Stimulated activated CD4-positive, alpha-beta T cell treated with anti-CD3 and anti-CD28 coated beads, Interleukin-1b, Interleukin-23, amount 100 ng/mL, for 24 hours (primary cell): Measurements from ENCODE around the gene EMC1.
"Not testable (repeated sequence)": the region's sequence is repeated elsewhere in the genome, so short reads cannot be mapped to it uniquely, and the experiment has no call there.

Experiments used
- DNase-seq, 4 experiments: peaks; one replicate each; pipeline ENCODE4 v3.0.0-alpha.2; 2020; ENCODE audit warnings: low read depth in 4 of 4, low spot score in 1 of 4

The EMC1 gene

DNA sequence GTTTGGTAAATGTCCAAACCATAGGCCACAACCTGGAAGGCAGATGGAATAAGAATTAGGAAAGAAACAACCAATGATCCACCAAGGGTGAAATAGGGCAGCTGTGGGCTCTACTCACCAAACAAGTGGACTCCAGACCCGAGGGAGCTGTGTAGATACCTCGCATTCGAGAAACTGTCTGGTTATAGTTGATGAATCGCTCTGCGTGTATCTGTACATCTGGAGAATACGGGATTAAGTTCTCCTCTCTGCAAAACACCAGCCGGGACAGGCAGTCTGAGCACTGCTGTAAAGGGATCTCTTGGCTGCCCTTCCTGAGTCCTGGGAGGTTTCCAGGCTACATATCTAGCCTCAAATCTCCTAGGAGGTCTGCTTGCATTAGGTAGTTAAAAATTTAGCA lies 31.9 kb downstream of the EMC1 start:
- DNase-seq, result no peak

DNA sequence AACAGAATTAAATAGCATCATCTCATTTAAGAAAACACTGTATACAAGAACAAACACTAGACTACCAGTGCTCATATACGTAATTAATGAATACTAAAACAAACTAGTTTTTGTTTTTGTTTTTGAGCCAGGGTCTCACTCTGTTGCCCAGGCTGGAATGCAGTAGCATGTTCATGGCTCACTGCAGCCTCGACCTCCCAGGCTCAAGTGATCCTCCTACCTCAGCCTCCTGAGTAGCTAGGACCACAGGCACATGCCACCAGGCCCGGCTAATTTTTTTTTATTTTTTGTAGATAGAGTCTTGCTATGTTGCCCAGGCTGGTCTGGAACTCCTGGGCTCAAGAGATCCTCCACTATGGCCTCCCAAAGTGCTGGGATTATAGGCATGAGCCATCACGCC lies 34.7 kb downstream of the EMC1 start:
- DNase-seq, result not testable (repeated sequence)

DNA sequence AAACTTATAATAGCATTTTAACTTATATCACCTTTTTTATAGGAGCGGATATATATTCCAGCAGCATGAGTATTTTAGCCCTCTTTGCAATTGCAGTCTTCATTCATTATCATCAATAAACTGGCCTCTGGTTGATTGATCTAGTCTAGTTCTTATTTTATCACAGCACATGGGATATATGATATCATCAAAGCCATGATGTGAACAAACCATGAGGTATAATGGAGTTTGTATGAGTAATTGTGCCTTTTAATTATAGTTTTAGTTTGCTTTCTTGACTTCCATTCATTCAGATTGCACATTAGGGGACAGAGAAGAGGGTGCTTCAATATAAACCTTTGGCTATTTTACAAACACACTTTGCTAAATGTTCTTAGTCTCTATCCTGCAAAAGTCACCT lies 37.7 kb downstream of the EMC1 start:
- no peak for DNase-seq

DNA sequence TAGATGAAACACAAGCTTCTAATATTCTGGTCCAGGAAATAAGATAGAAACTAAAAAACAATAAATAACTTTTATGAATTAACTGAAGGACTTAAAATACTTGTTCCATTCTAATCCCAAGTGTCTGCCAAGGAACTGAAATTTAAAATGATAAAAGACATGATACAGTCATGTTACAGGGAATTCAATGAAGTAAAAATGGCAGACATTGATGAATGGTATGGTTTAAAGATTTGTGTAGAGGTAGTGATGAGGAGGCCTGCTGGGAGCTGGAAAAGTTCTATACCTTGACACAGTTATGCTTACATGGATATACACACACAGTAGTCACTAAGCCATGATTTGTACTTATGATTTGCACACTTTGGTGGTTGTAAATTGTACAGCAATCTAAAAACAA lies 39.2 kb downstream of the EMC1 start:
- no peak for DNase-seq

- DNase-seq, result no peak
Observed at GRCh38 chr1:19210772-19211549, 40.4 kb downstream of the EMC1 start.

DNA sequence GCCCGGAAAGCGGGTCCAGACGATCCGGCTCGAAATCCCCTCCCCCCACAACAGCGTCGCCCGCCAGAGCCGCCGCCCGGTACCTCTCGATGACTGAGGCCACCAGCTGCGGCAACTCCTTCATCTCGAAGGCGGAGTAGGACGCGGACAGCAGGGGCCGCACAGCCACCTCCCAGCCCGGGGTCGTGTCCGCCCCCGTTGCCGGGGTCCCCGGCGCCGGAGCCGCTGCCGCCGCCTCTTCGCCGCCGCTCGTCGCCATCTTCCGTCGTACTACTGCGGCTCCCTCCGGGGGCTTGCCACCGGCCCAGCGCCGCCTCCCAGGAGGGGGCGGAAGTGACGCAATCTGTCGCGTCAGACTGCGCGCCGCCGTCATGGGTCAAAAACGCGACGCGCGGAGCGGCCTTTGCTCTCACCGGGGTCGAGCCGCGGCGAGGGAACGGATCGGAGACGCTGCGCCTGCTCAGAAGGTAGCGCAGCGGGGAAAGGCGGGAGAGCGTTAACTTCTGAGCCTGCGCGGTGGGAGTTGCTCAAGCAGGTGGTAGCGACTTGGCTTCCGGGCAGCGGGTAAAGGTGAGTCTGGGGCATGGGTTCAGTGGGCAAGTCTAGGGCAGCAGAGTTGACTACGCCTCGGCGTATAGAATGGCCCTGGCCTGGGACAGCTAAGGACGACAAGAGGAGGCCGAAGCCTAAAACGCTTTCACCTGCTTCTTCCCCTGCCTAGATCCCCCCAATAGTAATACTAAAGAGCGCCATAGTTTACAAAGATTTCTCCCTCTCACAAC lies 41.1 kb downstream of the EMC1 start, which contains the start of gene UBR4:
TSS of gene UBR4 (minus strand) at position 277 of the 782 bp plus-strand sequence. CDS start at position 259, 18 bp downstream.
- peak; percentile 95 to 97 (median 96) for DNase-seq

GRCh38 chr1:19209439-19209989 lies 41.8 kb downstream of the EMC1 start:
- peak in 3 of 4 experiments; percentile 31 to 67 (median 51) for DNase-seq

DNA sequence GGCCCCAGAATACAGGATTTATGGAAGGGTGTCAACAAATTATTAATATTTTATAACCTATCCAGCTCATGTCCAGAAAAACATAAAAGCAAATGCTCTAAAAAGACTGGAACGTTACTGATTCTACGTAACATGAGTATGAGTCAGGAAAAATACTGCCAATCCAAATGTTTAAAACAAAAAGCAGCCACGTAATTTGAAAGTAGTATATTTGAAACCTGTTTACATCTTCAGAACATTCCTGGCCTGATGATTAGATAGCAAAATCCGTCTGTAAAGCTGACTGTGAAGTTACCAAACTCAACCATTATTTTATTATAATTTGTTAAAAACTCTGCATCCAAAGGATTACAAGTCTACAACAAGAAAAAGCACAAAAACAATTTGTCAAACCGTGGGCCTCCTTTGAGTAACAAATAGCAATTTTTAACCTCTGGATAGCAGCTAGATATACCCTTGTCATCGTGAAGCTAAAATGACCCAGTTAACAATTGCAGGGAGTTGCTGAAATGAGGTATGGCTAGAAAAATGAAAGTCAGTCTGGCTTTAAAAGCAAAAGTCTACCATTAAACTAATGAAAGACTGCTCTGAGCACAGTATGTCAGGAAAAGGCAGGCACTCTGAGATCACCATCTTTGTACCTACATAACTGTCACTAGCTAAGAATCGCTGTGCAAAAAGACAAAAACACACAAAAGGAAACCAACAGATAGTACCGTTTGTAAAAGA lies 42.5 kb downstream of the EMC1 start:
- DNase-seq, result no peak

DNA sequence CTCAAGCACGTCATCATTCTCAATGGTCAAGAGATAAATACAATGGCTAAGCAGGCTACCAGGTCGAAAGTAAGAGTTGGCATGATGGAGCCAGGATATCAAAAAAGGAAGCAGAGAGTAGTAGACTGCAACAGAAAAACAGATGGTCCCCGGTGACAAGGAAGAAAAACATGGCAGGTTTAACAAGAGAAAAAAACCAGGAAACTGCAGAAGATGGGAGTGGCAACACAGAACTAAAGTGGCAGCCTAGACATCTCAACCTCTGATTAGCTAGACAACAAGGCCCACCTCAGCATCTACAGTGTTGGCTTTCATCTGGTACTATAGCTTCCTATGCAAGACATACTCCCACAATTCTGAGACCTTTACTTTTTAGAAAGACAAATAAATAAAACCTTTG lies 44.4 kb downstream of the EMC1 start:
- DNase-seq, result no peak

DNA sequence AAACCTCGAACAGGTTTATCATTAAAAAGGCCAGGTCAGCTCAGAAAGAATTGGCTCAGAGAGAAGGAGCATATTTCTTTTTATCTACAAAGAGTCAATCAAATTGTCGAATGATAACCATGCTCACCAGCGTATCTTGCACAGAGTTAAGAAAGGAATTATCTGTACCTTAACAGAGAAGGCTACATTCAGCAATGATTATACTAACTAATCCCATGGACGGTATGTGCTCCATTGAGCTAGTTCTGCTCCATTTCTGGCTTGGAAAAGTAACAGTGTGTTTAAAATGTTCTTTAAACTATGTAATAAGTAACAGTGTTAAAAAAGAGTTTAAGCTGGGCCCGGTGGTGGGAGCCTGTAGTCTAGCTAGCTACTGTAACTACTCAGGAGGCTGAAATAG lies 45.5 kb downstream of the EMC1 start:
- DNase-seq, result no peak

DNA sequence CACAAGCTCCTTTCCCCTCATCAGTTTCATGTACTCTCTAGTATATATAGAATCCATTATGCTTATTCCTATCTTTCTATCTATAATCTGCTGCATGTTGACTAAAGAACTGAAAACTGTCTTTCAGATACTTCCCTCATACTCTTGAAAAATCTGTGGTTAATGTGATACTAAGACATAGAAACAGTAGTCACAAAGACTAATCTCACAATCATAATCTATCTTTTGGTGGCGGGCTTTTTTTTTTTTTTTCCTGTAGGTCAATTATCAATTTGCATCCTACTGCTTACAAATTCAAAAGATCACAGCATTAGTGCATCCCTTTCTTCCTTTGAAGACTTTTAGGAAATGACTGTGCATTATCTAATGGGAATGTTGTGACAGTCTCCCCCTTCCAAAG lies 45.9 kb downstream of the EMC1 start:
- no peak for DNase-seq

DNA sequence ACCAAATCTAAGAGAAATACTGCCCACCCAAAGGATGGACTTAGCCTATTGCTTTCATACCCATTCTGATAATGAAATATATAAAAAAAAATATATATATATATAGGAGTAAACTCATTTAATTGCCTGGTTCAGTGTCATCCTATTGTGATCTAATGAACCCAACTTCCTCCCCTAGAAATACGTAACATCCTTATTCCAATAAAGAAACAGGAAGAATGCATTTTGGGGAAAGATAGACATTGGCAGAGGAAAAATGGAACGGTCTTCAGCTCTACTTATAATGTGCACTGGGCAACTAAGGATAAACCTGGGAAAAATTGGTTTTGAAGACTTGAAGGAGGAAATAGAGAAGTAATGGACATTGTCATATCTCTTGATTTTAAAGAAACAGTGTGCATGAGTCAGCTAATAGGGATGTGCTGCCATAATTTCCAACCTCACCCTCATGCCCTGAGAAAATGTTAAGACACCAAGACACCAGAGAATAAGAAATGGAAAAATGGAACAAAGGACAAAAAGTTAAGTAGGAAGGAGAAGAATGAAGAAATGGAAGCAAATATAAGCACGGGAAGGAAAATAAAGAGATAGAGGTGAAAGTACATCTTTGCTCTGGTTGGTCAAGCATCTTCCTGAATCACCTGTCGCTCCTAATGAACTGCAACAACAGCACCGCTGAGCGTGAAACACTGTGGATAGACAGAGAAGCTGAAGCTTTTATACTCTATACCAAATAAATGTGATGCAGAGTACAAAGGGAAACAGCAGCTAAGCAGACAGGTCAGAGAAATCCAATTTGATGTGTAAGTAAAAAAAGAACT lies 46.7 kb downstream of the EMC1 start:
- DNase-seq, result no peak

- DNase-seq, result no peak
Observed at GRCh38 chr1:19203440-19203839, 47.9 kb downstream of the EMC1 start.

GRCh38 chr1:19202396-19202795 lies 48.9 kb downstream of the EMC1 start:
- no peak for DNase-seq

DNA sequence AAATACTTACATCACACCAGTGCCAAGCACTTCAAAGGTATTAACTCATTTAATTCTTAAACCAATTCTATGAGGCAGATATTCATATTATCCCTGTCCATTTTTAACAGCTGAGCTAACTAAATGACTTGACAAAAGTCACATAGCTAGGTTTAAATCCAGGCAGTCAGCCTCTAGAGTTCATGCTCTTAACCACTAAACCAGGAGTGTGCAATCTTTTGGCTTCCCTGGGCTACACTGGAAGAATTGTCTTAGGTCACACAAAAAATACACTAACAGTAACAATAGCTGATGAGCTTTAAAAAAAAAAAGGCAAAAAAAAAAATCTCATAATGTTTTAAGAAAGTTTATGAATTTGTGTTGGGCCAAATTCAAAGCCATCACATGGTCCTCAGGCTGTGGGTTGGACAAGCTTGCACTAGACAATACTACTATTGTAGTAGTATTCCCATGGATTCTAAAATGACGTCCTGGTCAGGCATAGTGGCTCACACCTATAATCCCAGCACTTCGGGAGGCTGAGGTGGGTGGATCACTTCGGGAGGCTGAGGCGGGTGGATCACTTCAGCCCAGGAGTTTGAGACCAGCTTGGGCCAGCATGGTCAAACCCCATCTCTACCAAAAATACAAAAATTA lies 51.2 kb downstream of the EMC1 start:
- DNase-seq, result no peak

DNA sequence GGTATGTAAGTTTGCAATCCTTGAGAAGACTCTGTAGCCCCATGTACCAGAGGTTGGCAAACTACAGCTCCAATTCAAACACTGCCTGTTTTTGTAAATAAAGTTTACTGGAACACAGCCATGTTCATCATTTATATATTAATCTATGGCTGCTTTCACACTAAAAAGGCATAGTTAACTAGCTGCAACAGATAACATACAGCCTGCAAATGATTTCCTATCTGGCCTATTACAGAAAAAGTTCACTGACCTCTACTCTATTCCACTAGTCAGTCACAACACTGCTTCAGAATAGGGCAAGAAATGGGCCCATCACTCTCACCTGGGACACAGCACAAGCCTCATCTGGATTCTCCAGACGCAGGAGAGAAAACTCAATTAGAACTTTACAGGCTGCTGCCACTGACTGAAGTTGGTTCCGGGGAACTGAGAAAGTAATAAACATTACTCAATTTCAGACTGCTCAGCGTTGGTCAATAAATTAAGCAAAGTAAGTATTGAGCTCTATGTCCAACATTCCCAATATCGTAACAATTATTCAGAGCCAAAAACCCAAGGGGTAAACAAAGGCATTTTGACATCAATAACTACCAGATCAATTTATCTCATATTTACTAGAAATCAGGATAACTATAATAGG lies 51.9 kb downstream of the EMC1 start:
- no peak for DNase-seq

GRCh38 chr1:19198820-19199219 lies 52.5 kb downstream of the EMC1 start:
- DNase-seq, result no peak

- no peak for DNase-seq
Observed at GRCh38 chr1:19197845-19198244, 53.5 kb downstream of the EMC1 start.

DNA sequence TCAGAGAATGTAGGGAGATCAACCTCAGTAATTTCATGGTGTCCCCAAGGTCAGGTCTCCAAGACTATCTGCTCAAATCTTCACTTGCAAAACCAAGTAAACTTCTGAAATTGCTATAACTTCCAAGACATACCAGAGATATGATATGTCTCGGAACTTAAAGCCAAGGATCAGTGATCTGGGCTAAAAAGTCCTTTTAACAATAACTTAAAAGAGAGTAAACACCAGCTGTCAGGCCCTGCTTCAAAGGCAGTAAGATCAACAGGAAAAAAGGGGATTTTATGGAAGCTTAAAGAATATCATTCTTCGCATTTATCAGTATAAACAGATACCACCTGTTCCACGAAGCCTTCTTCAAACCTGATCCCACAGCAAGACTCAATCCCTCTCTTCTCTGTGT lies 55.0 kb downstream of the EMC1 start:
- no peak for DNase-seq

GRCh38 chr1:19193004-19193403 lies 58.3 kb downstream of the EMC1 start:
- no peak for DNase-seq
